GM12874 (cell line): ENCODE measurements around the gene ATXN10.

Experiments
- CTCF ChIP-seq: IDR thresholded peaks from 2 replicates; pipeline ENCODE4 v1.5.1; 2011; ENCODE audit warnings: low read depth, mild to moderate bottlenecking, control low read depth, low read length, moderate library complexity; ENCODE audit not compliant: insufficient read depth

ATXN10 gene

GRCh38 chr22:45880091-45880715 is 208.6 kb downstream of the ATXN10 start:
- TF ChIP-seq CTCF, result no peak

GRCh38 chr22:45880716-45881523 is 209.3 kb downstream of the ATXN10 start:
- no peak for TF ChIP-seq CTCF

GRCh38 chr22:45881524-45881875 is 209.9 kb downstream of the ATXN10 start:
- no peak for TF ChIP-seq CTCF

GRCh38 chr22:45882881-45883810 is 211.5 kb downstream of the ATXN10 start:
- no peak for TF ChIP-seq CTCF

- no peak for TF ChIP-seq CTCF
These were observed 212.2 kb downstream of the ATXN10 start for GRCh38 chr22:45883811-45884170.

- TF ChIP-seq CTCF, result no peak
These were observed 212.8 kb downstream of the ATXN10 start for GRCh38 chr22:45884201-45885062.
